ENCODE data around the gene KCNJ1. TPM values are rescaled to one million over a fixed set of nuclear protein-coding genes. Genes with fewer than 3 reads are reported as not detected.

The KCNJ1 gene
- polyA plus RNA-seq, 4 donors = 1.6 to 129 (median 89.0) TPM

DNA sequence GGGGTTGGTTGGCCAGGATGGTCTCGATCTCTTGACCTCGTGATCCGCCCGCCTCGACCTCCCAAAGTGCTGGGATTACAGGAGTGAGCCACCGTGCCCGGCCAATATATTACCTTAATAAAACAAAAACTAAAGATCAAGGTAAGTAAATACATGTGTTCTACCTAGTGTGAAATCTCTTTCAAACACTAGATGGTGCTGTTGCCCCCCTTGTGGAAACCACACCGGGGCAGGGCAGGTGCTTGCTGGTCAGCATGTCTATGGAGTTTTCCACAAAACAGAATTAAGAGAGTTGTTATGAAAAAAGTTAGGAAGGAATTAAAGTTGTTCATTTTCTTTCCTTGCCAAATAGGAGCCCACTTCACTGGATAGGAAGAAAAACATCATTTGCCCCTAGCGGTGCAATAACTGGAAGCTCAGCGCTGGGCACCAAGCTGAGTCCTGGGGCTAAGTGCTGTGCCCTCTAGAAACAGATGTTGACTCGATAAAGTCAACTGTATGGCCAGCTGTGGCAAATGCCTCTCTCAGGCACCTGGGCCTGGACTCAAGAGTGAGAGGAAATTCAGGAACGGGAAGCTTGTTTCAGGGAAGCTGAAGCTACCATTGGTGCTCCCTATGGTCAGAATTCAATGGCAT, 17.7 kb upstream of the KCNJ1 start:
- DNase-seq (ENCODE audit: low read depth in 4 of 4, low spot score in 3 of 4) = peak in 1 of 4 donors; percentile 56

DNA sequence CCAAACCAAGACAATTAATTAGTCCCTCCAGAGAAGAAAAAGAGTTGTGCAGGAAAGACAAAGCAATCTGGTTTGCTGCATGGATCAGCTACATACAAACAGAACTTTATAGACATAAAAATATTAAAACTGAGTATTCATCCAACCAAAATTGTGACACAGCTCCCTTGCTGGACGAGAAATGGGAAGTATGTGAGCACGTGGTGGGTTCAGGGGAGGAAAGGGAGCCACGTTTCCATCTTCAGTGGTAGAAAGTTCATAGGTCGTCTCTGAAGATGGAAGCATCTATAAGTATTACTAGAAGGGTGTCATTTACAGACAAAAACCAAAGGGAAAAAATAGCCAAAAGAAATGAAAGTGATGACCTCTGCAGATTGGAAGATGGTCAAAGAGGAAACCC, 17.0 kb upstream of the KCNJ1 start:
- DNase-seq (ENCODE audit: low read depth in 4 of 4, low spot score in 3 of 4) = no peak

DNA sequence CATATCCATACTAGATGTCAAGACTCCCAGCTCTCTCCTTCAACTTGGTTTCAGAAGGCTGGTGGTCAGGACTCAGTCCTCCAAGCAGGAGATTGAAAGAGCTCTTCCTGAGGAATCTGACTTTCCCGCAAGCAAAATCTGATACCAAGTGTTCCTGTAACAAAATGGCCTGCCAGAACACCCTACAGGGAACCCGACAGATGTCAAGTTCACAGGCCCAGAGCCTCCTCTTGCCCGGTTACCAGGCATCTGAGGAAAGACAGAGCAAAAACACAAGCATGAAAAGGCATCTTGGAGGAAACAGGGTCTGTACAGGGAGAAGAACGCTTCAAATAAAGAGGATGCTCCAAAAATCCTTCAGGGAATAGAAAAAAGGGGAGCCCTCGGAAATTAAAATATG, 15.4 kb upstream of the KCNJ1 start:
- DNase-seq (ENCODE audit: low read depth in 4 of 4, low spot score in 3 of 4) = no peak

DNA sequence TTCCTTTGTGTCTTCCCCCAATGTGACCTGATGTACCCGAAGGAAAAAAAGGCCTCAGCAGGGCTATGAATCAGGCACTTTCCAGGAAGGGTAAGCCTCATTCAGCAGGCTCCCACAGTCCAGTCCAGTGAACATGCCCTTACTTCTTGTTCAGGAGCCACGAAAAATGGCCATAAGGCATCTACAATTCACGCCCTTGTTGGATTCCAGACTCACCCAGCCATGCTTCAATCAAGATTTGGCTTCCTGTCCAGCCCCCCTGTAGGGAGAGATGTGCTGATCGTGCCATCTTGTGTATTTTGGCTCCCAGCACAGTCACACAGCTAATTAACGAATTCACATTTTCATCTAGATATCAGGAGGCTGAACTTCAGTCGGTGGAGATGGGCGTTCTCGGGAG, 14.1 kb upstream of the KCNJ1 start:
- no peak for DNase-seq (ENCODE audit: low read depth in 4 of 4, low spot score in 3 of 4)

DNA sequence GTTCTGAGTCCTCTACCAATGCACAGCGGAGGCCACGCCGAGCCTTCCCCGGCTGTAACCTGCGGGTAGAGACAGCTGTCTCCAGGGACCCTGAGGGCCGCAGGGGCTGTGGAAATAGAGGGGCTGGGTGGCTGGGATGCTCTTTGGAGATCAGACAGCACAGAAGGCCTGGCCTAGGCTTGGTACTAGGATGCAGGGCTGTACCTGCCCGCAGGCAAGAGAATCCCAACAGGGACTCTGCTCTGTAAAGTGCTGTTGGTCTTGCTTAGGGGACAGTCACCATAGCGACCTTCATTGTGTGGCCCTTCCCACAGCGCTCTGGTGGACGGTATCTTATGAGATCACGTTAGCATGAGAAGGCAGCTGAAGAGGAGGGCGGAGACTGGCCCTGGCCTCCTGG, 12.7 kb upstream of the KCNJ1 start:
- DNase-seq (ENCODE audit: low read depth in 4 of 4, low spot score in 3 of 4) = no peak

DNA sequence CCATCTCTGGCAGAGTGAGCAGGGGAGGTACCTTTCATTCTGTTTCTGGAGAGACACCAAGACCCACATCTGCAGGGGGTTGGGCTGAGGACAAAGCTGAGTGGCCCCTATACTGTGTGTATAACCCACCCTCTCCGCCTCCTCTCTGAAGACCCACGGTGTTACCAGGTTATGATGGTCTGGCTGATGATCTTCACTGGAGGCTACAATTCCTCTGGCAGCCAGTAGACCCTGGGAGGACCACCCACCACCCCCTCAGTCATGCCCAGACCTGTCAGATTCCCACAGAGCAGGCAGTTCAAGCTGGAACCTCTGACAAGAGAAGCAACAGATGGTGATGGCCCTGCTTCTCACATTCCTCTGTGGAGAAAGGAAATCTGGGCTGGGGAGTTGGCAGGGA, 11.4 kb upstream of the KCNJ1 start:
- DNase-seq (ENCODE audit: low read depth in 4 of 4, low spot score in 3 of 4) = no peak

DNA sequence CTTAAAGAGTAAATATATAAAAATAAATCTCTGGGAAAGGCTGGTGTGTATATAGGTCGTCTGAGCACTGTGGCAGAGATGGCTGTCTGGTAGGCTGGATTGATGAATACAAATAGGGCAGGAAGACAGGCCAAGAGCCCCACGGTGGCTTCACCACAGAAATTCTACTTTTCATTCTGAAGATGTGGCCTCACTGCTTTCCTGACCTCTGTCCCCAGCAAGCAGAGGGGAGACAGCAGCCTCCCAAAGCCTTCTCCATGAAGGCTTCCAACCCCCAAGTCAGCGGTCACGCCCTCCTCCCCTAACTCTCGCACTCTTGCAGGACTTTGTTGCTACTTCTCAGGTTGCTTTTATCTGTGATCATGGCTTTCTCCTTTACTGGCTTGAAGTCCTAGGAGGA, 10.6 kb upstream of the KCNJ1 start:
- no peak for DNase-seq (ENCODE audit: low read depth in 4 of 4, low spot score in 3 of 4)

DNA sequence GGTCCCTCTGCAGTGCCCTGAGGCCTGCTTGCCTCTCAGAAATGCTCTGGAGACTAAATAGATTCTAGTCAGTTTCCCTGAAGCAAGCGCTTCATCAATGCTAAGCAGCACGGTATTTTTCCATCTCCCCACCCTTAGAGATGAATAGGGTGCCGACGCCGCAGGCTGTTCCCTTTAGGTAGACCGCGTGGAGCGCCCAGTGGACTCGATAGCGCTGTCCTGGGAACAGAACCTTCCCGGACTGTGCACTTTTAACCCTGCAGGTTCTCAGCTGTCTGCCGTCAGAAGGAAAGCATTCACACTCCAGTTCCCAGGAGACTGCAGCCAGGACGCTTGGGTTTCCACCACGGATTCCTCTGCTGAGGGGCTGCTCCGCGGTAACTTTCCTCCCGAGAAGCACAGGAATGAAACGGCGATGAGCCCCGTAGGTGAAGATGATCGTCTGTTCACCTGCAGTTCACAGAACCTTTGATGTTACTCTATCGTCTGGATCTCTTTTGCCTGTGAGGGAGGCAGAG, 9.1 kb upstream of the KCNJ1 start:
- DNase-seq (ENCODE audit: low read depth in 4 of 4, low spot score in 3 of 4) = no peak

- DNase-seq (ENCODE audit: low read depth in 4 of 4, low spot score in 3 of 4) = no peak
These were observed 7.3 kb upstream of the KCNJ1 start for GRCh38 chr11:128874427-128874826.

DNA sequence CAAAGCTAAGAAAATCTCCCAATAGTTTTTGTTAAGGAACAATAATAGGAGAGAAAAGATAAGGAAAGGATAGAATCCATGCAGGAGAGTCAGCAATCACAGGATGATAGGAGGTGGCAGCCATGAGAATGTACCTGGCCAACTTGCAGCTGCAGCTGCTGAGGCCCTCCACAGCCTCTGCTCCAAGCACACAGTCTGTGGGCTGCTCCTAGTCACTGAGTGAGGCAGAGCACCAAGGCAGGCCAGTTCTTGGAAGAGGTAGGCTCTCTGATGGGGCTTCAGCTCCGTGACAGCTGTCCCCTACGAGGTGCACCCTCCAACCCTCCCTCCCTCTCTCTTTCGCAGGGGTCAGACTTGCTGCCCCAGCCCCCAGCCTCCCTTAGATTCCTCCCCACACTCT, 5.5 kb upstream of the KCNJ1 start:
- no peak for DNase-seq (ENCODE audit: low read depth in 4 of 4, low spot score in 3 of 4)

- DNase-seq (ENCODE audit: low read depth in 4 of 4, low spot score in 3 of 4) = no peak
These were observed 5.0 kb upstream of the KCNJ1 start for GRCh38 chr11:128872094-128872493.

DNA sequence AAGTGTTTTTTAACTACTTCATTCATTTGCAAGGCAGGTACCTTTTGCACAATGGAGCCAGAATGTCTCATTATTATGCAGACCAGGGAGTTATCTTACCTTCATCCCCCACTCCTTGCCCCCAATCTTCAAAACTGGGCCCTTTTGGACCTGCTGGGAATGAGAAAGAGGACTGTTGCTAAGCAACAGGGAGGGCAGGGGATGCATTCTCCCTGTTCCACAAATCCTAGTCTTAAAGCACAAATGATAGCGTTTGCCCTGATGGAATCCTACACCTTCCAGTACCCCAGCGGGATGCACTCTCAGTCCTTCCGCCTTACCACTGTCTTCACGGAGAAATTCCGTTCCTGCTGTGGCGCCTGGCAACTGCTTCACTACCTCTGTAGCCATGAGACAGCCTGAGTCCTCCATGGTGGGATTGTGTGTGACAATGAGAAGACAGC, 4.1 kb upstream of the KCNJ1 start:
- no peak for DNase-seq (ENCODE audit: low read depth in 4 of 4, low spot score in 3 of 4)

- no peak for DNase-seq (ENCODE audit: low read depth in 4 of 4, low spot score in 3 of 4)
These were observed 2.0 kb upstream of the KCNJ1 start for GRCh38 chr11:128868841-128869671.

DNA sequence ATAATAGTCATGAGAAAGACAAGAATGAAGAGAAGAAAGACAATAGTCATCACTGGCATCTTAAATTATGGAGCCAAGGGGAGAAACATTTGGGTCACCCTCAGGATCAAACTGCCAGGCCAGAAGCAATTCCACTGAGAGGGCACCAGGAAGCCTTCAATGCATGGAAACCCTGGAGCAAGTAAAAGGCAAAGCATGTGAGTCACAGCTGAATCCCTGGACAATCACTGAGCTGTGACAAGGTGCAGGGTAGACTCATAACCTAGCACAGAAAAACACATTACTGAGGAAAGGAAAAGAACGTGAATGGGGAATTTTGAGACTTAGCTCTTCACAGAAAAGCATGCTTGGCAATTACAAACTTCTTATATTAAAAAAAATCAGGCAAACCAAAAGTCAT, 1.6 kb downstream of the KCNJ1 start:
- DNase-seq (ENCODE audit: low read depth in 4 of 4, low spot score in 3 of 4) = no peak

DNA sequence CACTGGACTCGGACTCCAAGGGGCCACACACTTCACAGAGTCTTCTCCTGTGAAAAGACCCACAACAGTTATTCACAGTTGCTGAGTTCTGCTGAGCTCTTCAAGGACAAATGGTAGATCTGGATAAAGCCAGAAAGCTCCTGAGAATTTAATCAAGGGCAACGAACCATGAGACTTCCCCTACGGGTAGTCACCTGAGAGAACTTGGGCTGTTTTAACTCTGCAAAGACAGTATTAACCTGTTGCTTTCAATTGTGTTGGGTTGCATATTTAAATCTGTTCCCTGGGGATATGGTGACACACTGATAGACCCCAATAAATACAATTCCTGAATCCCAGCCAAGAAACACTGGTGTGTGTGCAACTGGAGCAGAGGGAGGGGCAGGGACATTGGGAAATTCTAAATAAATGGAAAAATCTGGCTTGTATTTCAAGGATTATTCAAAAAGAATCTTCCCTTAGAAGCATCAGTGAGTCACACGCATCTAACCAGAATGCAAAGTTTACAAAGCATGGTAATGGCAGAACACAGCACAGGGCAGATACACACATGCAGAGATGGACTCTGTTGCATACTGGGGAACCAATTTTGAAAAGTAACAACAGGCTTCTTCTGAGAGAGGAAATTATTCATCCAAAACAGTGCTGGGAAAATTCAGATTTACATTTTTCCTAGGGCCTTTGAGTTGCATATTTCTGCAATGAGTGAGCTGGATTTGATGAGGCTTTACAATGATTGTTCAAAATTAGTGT, 4.0 kb downstream of the KCNJ1 start:
- DNase-seq (ENCODE audit: low read depth in 4 of 4, low spot score in 3 of 4) = no peak

DNA sequence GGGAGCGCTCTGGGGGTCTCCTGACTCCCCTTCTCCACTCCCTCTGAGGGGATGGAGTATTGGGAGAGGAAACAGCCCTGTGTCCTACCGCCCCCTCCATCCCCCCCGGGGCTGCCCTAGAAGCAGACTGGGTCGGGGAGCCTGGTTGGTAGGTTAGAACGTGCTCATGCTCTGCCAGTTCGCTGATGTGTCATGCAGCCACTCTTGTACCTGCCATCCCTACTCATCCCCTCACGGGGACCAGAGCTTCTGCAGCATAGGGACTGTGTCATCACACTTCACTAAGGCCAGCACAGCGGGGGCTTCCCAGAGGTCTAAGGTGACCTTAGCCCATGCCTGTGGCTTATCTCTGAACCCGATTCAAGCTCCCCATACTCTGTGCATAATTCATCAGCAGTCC, 4.7 kb downstream of the KCNJ1 start:
- DNase-seq (ENCODE audit: low read depth in 4 of 4, low spot score in 3 of 4) = no peak

DNA sequence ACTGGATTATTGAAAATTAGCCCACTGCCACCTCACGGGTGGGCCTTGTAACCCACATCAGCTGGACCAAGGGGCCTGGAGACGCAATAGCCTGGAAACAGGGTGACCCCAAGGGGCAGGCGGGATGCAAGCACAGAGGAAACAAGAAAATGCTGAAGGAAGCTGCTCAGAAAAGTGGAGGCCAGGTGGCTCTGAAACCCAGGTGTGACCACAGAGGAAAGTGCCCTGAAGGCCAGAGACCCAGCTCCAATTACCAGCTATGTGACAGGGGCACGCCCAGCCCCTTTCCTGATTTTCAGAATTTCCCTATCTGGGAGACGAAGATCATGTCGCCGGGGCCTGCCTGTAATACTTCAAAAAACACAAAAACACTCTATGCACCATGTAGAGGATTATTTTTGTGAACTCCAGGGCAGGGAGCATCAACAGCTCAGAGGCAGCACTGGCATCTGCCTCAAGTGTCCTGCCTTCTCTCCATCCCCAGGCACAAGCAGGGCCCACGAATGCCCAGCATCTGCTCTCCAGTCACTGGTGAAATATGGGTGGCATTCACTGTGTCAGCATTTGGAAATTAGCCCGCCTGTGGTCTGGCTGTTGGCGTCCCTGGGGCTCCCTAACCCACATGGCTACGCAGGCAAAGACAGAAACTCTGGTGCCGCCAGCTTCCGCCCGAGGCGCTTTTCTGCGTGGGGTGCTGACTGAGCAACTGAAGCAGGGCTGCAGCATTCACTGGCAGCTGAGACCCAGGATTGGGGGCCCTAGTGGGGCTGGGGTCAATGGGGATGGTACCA, 6.3 kb downstream of the KCNJ1 start:
- DNase-seq (ENCODE audit: low read depth in 4 of 4, low spot score in 3 of 4) = no peak

DNA sequence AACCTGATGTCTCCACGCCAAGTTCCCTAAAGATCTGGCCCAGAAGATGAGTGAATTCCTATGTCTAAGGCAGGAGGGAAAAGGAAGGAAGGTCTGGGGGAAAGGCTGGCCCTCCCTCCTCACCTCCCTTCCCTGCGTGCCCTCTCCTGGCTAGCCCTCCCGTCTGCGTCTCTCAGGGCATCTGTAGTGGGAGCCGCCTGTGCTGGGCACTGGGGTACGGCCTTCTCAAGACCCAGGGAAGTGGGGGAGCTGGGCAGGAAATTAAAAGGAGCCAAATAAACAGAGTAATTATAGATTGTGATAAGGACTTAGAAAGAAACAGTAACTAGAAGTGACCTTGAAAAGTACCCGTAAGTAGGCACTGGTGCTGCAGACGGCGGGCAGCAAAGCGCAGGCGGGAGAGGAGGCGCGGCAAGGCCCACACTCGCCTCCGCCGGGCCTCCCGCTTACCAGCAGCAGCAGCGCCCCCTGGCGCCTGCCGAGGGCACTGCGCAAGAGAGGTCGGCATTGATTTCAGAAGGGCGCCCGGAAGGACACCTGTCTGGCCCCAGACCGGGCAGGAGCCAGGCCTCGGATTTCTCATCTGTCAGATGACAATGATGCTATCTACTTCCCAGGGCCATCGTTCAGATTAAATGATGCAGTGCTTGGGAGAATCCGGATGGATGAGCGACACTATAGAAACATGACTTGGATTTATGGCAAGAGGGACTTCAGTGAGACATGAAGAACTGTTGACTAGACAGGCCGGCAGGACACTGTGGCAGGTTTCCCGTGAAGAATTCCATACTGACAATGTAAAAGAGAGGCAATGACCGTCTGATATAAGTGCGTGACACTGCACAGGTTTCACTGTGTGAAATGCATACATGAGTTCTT, 7.3 kb downstream of the KCNJ1 start:
- DNase-seq (ENCODE audit: low read depth in 4 of 4, low spot score in 3 of 4) = peak in 2 of 4 donors; percentile 44 to 55

DNA sequence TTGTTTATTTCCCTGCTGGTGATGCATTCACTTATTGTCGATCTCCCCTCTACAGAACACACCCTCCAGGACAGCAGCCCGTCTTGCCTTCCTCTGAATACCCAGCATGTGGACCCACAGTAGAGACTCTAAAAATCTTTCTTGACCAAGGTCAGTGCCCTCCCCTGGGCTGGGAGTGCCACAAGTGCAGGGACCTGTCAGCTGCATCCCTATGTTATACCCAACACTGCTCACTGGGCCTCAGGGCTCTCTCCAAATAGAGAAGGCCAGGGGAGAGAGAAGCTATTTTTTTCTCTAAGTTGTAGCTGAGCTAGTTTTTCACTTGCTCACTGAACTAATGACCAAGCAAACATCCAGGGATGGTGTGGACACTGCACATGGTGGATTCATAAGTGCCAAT, 9.8 kb downstream of the KCNJ1 start:
- no peak for DNase-seq (ENCODE audit: low read depth in 4 of 4, low spot score in 3 of 4)

DNA sequence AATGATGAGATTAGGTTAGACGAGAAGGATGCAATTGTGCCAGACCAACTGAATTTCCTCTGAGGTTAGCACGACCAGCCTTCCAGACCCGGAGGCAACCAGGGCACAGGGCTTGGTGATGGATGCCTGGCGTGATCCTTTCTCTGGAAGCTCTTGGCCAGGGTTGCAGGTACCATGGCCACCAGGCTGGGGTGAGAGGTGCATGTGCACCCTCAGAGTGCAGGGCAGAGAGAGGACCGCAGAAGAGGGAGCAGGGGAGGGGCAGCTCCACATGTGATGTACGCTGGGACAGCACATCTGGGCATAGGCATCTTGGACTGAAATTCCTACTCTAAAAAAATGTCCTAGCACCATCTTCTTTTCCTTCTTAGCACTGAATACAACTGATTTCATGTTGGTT, 10.9 kb downstream of the KCNJ1 start:
- DNase-seq (ENCODE audit: low read depth in 4 of 4, low spot score in 3 of 4) = no peak

Data from left renal pelvis (tissue), 4 donors.